Right lobe of liver (tissue), 4 donors: ENCODE measurements around the gene MAGI1.

Source experiments
- POLR2A ChIP-seq: fragments of 450-650 bp; IDR thresholded peaks from one replicate; pipeline ENCODE4 v1.6.1; 2017; ENCODE audit warnings: antibody characterized with exemption, mild to moderate bottlenecking
- TF ChIP-seq, protein P1 (sequence below), 4 donors: fragments of 200-600 bp in 3 of 4; fragments of 450-650 bp in 1 of 4; IDR thresholded peaks; one replicate each; pipeline versions ENCODE4 v1.5.1 to v1.8.0; 2016 to 2022; ENCODE audit warnings: antibody characterized with exemption in 4 of 4, mild to moderate bottlenecking in 2 of 4
- donor health status: DM: no; HTN: no; CAD: no.
- donor health status: DM: no; HTN: no; CAD: no.
- donor health status: DM: no; HTN: yes; CAD: no.

DNA sequence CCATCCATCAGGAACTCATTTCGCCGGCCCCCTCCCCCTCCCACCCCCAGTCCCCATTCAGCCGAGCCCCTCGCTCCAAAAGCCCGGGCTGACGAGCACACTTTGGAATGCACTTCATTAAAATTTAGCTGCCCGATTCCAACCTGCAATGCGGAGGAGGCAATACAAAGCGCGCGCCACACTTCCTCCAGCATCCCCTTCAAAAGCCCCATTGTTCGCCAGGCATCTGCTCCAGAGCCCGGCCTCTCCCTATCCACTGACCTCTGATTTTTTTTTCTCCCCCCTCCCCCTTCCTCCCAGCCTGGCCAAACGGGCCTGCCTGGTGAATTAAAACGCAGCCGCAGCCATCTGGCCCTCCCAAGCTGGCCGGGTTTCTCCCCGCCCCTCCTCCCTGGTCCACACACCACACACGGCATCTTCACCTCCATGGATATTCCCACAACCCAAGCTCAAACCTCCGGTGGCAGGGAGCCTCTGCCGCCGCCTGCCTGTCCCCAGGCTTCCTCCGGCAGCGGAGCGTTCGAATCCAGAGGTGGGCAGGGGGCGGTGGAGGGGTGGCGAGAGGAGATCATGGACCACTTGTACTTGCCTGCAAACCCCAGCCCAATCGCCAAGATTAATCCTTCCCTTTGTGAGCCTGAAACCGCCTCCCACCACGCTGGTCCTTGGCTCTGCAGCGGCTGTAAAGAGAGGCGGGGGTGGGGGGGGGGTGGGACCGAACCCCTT is 441.3 kb downstream of the MAGI1 start:
- TF ChIP-seq, protein P1, sequence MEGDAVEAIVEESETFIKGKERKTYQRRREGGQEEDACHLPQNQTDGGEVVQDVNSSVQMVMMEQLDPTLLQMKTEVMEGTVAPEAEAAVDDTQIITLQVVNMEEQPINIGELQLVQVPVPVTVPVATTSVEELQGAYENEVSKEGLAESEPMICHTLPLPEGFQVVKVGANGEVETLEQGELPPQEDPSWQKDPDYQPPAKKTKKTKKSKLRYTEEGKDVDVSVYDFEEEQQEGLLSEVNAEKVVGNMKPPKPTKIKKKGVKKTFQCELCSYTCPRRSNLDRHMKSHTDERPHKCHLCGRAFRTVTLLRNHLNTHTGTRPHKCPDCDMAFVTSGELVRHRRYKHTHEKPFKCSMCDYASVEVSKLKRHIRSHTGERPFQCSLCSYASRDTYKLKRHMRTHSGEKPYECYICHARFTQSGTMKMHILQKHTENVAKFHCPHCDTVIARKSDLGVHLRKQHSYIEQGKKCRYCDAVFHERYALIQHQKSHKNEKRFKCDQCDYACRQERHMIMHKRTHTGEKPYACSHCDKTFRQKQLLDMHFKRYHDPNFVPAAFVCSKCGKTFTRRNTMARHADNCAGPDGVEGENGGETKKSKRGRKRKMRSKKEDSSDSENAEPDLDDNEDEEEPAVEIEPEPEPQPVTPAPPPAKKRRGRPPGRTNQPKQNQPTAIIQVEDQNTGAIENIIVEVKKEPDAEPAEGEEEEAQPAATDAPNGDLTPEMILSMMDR (IDR thresholded peaks at IDR 0.05): no peak
- TF ChIP-seq POLR2A: no peak
